Islet of Langerhans (tissue), 1 donor: ENCODE data around the gene WDFY4.

Experiments used
- FAIRE-seq: peaks from one replicate; lab custom pipeline; 2011; peaks lifted over from hg19 to GRCh38; lab: Jason Lieb, UNC

WDFY4 gene

GRCh38 chr10:48985621-48986158 lies 301.0 kb downstream of the WDFY4 start:
- no peak for FAIRE-seq

DNA sequence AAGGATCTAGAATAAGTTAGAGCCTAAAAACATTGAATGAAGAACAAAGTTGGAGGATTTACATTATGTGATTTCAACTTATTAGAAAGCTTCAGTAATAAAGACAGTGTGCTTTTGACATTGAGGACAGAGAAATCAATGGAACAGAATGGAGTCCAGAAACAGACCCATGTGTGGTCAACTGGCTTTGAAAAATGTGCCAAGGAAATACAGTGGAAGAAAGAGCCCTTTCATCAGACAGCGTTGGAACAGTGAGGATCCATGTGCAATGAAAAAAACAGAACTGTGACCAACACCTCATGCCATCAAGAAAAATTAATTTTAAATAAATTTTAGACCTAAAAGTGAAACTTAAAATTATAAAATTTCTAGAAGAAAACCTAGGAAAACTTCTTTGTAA lies 305.6 kb downstream of the WDFY4 start:
- no peak for FAIRE-seq

GRCh38 chr10:48993627-48994026 lies 309.0 kb downstream of the WDFY4 start:
- no peak for FAIRE-seq

DNA sequence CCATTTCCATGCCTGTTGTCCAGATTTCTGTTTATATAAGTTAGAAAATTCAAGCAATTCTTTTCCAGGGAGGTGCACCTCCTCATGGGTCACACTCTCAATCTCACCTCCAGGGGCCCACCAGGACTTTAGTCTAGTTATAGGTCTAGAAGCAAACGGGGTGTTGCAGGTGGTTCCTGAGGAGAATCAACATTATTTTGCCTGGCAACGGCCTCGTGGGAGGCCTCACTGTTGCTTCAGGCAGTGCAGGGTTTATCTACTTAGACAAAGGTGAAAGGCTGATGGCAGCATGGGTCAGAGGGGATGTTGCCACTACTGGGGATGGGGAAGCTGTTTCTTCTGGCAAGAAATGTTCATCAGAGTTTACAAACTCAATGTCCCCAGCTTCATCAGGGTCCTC lies 311.7 kb downstream of the WDFY4 start:
- no peak for FAIRE-seq

DNA sequence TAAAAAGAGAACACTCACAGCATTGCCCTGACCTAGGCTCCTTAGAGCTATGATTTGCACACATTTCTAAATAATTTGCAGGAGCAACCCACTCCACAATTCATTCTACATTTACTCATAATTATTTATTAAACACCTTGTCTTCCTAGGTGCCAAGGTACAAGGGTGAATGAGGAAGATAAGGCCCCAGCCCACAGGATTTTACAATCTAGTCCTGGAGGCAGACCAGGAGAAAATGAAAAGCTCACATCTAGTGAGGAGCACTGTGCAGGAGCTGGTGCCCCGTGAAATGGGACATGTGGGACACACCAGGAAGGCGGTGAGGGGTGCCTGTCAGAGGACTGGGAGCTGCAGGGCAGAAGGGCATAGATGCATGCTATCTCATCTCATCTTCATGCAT lies 314.7 kb downstream of the WDFY4 start:
- FAIRE-seq = no peak

DNA sequence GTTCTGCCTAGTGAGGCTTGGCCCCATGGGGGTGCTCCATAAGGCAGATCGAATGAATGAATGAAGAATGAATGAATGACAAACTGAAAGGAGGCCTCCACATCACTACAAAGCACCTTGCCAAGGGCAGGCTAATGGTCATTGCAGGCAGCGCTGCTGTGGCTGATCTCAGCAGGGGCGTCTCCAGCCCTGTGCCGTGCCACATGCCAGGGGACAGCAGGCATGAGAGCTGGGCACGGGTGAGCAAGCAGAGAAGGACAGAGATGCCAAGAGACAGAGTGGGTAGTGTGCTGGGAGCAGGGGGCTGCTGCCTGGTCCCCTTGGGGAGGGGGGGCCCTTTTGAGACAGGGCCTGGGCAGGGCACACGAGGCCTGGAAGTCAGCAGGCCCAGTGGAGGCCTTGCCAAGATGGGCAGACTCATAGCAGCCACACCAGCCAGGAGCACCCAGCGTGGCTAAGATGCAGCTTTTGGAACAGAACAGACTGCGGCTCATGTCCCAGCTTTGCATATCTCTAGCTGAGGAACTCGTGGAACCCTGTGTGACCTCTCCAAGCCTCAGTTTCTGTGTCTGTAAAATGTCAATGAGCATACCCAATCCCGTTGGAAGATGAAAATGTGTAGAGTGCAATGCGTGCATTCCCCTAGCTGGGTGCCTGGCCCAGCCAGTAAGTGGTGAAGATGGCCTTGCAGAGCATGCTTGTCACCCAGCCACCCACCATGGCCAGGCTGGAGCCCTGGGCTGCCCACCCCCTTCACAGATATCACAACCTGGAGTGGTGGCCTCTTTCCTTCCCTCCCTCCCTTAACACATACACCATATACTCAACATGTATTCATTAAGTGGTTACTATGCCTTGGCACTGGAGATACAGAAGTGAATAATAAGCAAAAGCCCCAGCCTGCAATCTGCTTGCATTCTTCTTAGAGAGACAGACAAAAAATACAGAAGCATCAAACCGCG lies 316.0 kb downstream of the WDFY4 start:
- FAIRE-seq = no peak

DNA sequence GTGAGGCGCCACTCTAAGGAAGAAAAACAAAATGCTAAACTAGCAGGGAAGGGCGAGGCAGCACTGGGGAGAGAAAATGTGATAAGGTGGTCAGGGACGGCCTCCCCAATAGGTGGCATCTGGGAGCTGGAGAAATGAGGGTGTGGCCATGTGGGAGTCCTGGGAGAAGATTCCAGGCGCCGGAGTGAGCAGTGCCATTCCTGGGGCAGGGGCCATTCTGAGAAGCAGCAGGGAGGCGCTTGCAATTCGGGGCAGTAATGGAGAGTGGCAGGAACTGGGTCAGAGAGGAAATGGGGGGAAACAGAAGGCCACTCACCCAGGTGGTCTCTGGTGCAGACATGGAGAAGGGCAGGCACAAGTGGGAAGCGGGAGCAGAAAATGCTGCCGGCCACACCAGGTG lies 316.7 kb downstream of the WDFY4 start:
- no peak for FAIRE-seq

- no peak for FAIRE-seq
Observed at GRCh38 chr10:49001870-49002672, 317.4 kb downstream of the WDFY4 start.

GRCh38 chr10:49005270-49005669 lies 320.6 kb downstream of the WDFY4 start:
- no peak for FAIRE-seq

GRCh38 chr10:49007129-49007528 lies 322.5 kb downstream of the WDFY4 start:
- no peak for FAIRE-seq

GRCh38 chr10:49008091-49008490 lies 323.4 kb downstream of the WDFY4 start:
- no peak for FAIRE-seq

DNA sequence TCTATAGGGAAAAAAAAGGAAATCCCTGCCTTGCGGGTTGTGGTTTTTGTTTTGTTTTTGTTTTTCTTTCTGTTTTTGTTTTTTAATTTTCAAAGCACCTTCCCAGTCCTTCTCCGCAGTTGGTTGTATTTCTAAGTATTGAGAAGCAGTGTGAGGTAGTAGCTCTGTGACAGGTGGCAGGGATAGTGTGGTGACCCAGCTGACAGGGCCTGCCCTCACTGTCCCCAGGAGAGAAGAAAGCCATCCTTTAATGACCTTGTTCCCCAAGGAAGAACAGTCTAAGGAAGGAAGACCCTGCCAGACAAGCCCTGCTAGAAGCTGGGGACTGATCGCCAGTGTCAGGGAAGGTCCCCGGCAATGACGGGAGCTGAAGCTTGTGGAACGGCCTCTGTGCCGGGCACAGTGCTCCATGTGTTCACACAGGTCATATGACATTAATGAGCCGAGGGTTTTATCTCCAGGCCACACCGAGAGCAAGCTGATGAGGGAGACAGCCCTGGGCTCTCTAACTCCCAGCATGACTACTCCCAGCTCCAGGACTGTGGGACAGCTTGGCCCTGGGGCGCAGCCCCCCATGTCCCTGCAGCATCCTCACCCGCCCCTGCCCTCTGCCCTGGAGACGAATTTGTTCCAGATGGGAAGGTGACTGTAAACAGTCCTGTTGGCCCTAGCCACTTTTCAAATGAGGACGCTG lies 324.0 kb downstream of the WDFY4 start:
- no peak for FAIRE-seq

GRCh38 chr10:49009199-49009979 lies 324.7 kb downstream of the WDFY4 start:
- FAIRE-seq = no peak

DNA sequence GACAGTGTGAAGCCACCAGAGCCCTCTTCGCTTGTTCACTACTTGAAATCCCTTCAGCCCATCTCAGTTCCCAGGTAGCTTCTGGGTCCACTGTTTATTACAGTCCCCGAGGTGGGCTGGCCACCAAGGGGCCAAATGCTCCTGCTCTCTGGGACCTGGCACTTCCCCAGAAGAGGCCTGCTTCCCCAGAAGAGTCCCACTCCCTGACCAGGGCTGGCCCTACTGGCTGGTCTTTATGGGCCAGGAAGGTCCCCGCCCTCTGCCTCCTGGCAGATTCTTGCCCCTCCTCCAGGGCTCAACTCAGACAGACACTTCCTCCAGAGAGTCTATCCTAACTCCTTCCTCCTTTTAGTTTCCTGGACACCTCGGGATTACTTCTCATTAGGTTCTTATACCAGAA lies 325.6 kb downstream of the WDFY4 start:
- FAIRE-seq = no peak

- no peak for FAIRE-seq
Observed at GRCh38 chr10:49010865-49011264, 326.2 kb downstream of the WDFY4 start.

- no peak for FAIRE-seq
Observed at GRCh38 chr10:49011756-49012155, 327.1 kb downstream of the WDFY4 start.

GRCh38 chr10:49012603-49013002 lies 327.9 kb downstream of the WDFY4 start:
- no peak for FAIRE-seq

- no peak for FAIRE-seq
Observed at GRCh38 chr10:49015700-49016099, 331.0 kb downstream of the WDFY4 start.

DNA sequence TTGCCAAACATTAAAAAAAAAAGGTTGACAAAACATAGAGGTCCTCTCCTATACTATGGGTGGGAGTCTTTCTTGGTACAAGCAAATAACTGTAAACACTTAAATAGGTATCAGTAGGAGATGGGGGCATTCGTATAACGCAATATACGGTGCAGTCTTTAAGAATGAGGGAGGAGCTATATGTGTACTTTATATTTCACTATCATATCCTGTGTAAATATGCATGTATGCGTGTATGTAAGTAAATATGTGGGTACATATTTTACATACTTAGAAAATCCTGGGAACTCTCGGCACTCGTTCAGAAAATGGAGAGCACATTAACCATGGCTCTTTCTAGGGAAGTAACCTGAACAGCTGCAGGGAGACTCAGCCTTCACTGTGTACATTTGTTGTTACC lies 337.0 kb downstream of the WDFY4 start:
- FAIRE-seq = no peak

- FAIRE-seq = no peak
Observed at GRCh38 chr10:49023071-49023470, 338.4 kb downstream of the WDFY4 start.

DNA sequence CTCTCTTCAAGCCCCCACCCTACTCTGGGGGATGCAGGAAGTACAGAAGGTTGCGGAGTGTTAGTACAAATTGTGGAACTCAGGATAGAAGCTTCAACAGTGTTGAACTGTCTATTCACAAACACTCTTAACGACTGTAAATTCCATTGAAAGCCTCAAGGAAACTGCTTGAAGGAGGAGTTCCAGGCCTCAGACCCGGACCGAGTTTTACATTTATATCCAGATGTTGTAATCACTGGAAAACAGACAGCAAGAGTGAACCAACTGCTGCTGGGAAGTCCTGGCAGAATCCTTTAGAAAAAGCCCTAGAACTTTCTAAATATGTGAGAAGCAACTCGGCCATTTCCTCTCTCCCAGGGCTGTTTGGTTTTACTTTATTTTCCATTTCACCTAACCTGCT lies 339.1 kb downstream of the WDFY4 start:
- FAIRE-seq = no peak

DNA sequence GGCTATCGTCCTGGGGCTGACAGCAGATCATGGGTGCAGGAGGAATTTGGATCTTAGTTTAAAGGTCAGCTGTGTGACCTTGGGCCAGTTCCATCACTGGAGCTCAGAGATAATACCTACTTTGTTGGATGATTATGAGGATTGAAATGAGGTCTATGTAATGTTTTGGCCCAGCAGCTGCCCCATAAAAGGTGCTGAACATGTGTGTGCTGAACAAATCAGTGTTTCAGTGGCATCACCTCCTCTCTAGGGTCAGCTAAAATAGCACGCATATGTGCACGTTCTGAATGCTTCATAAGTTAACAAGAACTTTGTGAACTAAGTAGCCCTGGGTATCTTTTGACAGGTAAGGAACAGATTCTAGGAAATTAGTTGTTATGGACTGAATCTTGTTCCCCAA lies 339.8 kb downstream of the WDFY4 start:
- no peak for FAIRE-seq
